HCEC 1CT (cell line): ENCODE data around the gene AXIN1.
"Not testable (repeated sequence)": the region's sequence is repeated elsewhere in the genome, so short reads cannot be mapped to it uniquely, and the experiment has no call there.

ENCODE experiments used
- DNase-seq: peaks from one replicate; pipeline ENCODE4 v3.0.0-alpha.2; 2017

Gene AXIN1

DNA sequence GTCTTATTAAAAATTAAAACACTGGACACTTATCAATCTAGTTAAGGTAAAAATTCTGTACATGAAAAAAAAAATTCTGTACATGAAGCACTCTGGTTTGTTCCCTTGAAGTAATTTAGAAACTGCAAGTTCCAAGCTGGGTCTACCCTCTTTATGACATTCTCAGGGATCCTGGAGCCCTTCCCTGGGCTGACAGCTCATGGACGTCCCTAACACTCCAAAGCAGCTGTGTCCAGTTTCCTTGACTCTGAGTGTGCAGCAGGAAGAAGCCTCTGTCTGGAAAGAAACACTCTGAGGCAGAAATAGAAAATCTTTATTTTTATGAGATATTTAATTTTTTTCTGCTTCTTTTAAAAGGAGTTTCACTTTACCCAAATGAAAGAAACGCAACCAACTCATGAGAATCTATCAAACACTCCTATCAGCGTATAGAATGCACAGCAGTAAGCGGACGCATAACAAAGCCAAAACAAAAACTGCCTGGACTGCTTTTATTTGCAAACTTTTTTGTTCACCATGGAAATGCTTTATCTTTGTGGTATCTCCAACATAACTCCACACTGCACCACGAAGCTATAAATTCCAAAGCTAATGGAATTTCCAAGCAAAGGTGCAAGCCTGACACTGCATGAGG, 21.2 kb downstream of the AXIN1 start:
- DNase-seq: not testable (repeated sequence)

DNA sequence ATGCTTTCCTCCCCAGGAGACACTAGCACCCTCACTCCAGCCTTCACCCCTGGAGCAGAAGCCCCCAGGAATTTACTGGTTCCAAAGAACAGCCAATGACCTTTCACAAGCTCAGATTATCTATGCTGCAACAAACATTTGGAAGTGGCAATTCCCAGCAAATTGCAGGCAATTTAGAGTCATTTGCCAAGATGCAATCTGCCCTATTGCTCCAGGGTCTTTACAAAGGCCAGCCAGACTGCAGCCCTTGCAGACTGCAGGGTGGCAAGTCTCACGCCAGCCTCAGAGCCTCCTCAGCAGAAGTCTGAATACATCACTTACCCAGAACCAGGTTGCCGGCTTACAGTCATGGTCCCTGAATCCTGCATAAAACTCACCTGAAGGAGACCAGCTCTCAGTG, 21.8 kb downstream of the AXIN1 start:
- DNase-seq: no peak

DNA sequence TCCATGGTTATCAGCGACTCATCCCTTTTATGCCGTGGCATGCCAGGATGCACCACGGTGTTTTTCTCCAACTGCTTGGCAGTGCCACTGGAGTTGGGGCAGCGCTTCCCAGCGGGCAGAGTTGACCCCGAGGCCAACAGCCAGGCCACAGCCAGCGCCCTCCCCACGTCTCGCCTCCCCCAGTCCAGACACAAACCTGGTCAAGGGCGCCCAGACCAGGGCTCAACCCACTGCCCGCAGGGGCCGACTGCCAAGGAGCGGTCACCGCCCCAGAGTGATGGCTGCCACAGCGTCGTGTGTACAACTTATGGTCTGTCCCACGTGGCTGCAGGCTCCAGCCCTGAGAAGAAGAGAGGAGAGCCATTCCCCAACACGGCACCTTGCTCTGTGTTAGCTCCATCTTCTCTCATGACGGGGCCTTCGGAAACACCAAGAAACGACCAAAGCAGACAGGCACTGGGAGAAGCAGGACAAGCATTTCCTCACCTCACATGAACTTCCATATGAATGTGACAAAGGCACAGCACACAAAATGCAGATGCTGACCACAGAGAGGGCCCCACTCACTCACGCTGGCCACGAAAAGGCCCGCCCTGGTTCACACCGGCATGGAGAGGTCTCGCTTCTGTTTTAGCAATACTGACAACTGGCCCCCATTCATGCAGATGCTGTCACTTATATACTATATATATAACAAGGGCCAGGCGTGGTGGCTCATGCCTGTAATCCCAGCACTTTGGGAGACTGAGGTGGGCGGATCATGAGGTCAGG, 27.0 kb downstream of the AXIN1 start:
- DNase-seq: no peak

DNA sequence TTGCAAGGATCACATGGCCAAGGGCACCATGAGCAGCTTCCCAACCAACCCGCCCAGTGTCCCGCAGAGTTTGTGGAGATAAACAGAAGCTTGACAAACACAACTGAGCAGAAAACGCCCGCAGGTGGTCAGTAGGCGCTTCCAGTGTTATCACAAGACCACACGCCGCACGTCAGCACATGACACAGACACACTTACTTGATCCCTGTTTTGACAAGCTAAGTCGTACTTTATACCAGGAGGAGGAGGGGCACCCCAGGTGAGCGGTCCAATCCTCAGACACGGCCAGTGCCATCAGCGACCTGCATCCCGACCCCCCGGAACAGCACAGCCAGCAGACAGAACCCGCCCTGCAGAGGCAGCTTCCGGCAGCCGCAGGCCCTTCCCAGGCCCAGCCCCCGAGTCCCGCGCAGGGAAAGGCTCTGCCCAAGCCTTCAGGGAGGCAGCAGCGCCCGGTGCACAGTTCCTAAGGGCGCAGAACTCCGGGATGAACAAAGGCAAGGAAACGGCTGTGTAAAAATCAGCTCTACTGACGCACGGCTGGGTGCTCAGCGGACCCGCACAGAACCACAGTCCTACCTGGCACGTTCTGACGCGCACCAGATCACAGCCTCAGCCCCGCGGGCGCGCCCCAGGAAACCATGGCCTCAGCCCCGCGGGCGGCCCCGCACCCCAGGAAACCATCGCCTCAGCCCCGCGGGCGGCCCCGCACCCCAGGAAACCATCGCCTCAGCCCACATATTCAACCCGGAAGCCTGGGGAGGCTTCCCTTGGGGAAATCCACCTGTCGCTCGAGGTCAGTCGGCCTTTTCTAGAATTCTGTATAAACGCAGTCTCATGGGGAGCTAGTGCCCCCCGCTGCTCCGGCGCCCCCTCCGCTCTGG, 27.8 kb downstream of the AXIN1 start:
- DNase-seq: no peak

DNA sequence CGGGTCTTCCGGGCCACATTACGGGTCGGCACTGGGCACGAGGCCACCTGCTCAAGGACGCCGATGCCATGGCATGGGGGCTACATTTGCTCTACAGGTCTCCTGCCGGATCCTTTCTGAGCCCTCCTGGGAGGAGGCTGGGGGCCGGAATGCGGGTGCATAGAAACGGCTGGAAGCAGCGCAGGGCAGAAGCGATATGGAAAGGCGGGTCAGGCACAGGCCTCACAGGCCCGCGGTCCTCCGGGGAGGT, 28.4 kb downstream of the AXIN1 start:
- no peak for DNase-seq

DNA sequence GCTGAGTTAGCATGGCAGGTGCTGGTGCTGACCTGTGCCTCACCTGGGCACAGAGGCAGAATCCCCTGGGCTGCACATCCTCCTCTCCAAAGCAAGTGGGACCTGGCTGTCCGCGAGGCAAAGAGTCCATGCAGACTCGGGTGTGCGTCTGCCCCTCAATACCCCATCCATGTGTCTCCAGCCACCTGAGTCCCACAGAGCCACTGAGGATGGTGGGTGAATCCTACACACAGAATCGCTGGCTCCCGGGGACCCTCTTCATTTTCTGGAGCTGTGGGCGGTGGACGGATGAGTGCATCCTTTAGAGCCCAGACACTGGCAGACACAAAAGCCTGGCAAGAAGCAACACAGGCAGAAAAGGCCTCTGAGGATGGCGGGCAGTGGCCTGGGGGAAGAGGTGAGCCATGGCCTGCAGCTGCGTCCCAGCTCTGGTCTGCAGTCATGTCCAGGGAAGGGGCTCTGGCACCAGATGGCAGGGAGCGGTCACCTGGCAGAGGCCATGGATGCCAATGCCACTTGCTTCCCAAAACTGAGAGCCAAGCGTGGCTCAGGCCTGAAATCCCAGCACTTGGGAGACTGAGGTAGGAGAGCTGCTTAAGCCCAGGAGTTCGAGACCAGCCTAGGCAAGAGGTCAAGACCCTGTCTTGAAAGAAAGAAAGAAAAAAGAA, 29.9 kb downstream of the AXIN1 start:
- DNase-seq: no peak

DNA sequence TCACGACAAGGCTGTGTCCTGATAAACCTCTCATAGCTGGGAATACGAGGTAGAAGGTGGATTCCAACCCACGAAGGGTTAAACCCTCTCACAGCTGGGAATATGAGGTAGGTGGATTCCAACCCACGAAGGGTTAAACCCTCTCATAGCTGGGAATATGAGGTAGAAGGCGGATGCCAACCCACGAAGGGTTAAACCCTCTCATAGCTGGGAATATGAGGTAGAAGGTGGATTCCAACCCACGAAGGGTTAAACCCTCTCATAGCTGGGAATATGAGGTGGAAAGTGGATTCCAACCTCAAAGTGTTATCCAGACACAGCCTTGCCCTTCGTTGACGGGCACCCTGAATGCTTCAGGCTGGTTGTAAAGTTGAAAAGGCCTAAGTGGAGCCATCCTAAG, 31.0 kb downstream of the AXIN1 start:
- DNase-seq: no peak

DNA sequence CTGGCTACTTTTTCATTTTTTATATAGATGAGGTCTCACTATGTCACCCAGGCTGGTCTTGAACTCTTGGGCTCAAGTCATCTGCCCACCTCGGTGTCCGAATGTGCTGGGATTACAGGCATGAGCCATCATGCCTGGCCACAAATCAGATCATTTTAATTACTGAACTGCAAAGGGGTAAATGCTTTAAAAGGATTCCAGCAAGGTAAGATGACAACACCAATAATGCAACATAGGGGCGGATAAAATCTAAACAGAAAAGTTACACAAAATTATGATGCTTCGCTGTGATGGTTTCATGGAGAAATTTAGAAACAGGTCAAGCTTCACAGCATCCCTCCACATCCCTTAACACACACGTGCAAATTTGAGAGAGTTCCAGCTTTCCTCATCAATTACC, 32.3 kb downstream of the AXIN1 start:
- DNase-seq: no peak

DNA sequence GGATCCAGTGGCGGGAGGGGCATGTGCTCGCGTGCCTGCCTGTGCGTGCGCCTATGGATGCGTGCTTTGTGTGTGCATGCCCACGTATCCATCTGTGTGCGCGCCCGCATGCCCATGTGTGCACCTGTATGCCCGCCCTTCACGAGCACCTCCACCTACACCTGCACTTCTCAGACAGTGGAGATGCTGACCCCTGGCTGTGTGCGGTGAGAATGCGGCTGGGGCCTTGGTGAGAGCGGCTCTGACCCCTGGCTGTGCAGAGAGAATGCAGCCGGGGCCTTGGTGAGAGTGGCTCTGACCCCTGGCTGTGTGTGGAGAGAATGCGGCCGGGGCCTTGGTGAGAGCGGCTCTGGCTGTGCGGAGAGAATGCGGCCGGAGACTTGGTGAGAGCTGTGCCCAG, 33.9 kb downstream of the AXIN1 start:
- no peak for DNase-seq

DNA sequence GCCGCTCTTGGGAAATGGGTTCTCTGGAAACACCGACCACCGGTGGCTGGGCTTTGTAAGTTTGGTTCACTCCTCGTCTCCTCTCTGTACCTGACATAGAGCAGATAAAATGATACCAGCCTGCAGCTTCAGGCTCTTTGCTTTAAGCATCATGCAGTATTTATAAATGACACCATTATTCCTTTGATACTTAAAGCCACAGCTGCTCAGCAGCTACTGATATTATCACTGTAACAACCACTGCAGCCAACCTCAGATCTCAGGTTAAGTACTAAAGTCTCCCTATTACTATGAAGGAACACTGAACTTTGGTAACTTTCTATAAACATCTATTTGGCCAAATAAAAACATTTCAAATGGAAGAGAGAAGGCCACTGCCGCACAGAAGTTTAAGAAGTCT, 34.9 kb downstream of the AXIN1 start:
- no peak for DNase-seq

DNA sequence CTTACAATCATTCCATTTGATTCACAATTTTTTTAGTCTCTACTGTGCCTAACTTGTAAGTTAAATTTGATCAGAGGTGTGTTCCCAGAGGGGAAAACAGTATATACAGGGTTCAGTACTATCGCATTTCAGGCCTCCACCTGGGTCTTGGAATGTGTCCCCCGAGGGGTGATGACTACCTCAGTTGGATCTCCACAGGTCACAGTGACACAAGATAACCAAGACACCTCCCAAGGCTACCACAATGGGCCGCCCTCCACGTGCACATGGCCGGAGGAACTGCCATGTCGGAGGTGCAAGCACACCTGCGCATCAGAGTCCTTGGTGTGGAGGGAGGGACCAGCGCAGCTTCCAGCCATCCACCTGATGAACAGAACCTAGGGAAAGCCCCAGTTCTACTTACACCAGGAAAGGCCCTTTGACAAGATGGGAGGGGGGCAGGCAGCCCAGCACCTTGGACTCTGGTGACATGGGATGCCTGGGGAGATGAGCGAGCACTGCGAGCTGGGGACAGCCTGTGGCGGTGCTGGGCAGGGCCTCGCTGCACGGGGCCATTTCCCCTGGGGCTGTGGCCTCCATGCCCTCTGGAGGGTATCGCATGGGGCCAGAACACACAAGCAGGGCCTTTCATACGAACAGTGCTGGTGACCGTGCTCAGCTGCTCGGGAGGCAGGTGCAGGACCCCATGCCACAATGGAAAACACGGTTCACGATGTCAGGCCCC, 35.6 kb downstream of the AXIN1 start:
- no peak for DNase-seq

DNA sequence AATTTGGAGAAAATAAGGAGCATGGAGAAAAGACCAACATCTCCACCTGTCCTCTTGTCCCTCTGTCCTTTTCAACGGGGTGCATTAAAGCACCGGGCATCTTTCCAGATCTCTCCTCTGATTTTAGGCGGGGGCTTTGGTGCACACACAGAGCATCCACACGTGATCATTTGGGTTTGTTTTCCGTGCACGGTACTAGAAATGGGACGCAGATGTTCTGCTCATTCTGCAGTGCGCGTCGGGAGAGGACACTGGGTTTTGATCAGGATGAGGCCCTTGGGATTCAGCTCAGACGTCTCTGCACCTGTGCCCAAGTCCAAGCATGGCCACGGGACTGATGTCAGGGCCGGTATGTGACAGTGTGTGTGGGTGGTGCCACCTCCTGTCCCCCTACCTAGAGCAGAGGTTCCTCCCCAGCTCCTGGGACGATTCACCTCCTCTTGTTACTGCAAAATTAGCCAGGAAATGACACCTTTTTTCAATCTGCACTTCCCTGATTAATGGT, 37.7 kb downstream of the AXIN1 start:
- no peak for DNase-seq

DNA sequence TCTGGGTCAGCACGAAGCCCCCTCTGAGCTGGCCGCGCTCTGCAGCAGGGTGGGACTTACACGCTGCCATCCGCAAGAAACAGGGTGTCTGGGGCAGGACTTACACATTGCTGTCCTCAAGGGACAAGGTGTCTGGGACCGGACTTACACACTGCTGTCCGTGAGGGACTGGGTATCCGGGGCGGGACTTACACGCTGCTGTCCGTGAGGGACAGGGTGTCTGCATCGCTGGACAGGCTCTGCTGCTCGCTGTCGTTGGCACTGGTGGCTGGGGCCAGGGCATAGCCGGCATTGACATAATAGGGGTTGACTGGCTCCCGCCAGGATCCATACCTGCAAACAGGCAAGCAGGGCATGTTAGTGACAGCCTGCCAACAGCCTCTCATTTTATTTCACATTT, 38.2 kb downstream of the AXIN1 start:
- no peak for DNase-seq

DNA sequence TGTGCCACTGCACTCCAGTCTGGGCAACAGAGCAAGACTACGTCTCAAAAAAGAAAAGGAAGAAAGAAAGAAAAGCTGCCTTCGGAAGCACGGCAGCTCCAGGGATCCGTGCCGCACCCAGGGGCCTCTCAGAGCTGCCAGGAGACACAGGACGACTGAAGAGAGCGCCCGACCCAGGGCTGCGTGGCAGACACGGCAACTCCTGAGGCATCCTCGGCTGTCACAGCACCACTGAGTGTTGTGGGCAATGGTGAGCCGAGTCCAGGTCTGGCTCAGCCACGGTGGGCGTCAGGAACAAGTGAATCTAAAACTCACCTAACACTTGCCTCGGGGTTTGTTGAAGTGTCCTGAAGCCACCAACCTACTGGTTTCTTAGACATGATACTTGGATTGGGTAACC, 40.8 kb downstream of the AXIN1 start:
- no peak for DNase-seq

DNA sequence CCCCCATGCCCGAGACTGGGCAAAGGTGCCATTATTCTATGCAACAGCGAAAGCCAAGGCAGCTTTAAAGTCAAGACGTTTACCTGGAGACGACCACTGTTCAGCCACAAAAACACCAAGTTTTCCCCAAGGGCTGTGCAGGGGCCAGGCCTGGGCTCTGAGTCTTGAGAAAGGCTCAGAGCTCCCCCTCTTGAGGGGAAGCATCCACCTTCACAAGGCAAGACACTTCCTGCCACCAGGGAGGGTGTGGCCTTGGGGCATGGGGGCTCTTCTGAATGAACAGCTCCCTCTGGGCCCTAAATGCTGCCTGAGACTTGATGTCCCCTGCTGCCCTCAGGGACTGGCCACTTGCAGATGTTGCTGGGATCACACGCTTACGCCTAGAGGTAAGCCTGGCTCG, 43.0 kb downstream of the AXIN1 start:
- no peak for DNase-seq

DNA sequence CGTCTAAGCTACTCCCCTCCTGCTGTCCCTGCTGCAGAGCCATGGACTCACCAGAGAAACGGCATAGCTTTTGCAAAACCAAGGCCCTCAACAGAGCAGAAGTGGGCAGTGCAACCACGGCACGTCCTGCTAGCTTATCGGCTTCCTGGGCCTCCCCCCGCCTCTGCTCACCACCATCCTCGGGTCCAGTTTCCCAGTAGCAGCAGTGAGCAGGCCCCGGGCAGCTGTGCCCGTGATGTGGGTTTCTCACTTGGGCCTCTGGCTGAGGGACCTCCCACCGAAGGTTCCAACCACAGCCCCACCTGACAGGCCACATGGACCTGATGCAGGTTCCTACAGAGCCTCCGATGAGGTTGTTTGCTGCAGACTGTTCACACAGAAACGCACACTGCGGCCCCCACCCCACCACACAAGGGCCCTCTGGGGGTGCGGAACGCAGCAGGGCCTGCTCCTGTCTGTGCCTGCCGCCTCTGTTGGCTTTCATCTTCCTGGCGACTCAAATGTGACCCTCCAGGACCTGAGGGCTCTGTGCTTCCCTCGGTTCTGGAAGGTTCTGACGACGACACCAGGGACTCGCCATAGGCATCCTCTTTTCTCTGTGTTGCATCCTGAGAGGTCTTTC, 44.7 kb downstream of the AXIN1 start:
- no peak for DNase-seq

DNA sequence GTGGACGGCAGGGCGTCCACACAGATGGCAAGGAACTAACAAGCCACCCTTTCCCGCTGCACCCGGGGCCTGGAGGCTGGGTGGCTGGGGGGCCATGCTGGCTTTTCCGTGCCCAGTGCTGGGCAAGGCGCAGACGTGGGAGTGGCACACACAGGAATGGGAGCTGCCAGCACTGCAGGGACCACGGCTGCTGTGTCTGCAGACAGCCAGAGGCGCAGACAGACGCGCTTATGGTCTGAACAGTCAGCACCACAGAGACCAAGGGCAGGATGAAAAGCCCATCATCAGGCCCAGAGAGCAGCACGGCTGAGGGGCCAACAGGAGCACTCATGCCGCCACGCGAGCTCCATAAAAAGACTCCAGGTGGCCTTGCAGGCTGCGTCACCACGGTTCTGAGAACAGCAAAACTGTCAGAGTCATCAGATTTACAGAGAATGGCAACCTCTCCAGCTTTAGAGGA, 45.6 kb downstream of the AXIN1 start:
- no peak for DNase-seq

DNA sequence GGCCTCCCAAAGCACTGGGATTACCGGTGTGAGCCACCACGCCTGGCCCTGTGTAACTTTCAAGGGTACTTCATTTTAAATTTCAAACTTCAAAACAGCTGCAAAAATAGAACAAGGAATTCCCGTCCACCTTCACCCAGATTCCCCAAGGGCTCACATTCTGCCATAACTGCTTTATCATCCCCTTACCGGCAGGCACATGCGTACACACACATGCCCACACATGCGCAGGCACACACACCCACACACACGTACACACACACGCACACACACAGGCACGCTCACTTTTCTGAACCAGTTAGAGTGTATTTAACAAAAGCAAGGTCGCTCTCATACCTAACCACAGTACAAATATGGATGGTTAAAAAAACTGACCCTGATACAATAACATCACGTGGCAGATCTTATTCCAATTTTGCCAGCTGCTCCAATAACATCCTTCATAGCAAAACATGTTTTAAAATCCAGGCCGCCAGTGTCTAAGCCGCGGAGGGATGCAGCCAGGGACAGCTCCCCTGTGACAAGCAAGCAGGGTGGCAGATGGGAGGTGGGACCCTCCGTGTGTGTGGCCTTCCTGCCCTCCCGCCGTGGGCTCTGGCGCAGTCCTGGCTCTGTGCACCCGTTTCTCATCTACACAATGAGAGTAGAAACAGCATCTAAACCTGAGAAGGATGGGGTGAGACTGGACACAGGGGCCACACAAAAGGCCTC, 46.5 kb downstream of the AXIN1 start:
- DNase-seq: no peak

DNA sequence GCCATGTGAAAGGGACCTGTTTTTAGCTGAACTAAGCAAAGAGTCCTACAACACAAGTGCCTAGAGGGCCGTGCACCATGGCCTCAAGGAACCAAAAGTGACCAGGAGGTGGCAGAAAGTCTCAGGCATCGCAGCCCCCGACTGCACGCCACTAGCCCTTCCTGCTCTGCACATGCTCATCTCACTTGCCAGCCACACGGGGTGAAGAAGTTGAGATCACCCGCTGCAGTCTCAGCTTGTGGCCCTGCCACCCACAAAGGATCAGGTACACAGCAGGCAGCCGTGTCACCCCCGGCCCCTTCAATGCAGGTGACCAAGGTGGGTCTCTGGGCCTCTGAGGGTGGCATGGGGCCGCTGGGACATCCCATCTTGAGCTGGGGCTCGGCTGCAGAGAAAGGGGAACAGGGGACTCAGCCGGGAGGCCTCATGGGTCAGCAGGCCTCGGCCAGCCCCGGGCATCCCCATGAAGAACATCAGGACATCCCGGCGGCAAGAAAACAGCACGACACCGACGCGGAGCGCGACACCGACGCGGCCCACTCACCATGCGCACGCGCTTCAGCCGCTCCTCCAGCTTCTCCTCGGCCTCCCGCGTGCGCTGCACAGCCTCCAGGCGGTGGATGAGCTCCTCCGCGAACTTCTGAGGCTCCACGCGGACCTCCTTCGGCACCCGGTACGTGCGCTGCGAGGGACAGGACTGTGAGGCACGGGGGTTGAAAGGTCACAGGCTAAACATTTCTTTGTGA, 48.6 kb downstream of the AXIN1 start:
- no peak for DNase-seq

DNA sequence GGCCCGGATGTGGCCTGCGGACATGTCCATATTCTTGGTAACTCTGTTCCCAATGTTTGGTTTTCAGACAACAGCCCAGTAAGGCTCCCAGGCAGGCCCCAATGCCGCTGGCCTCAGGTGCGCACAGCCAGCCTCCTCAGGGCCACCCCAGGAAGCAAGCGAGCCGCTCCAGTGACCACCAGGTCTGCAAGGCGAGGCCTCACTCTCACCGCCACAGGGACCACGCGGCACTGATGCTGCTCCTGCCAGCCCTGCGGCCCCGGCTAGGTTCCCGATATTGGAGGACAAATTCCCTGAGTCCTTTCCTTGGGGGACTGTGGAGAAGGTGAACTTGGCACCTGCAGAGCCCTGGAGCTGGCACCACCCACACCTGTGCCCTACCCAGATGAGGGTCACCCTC, 50.6 kb downstream of the AXIN1 start:
- DNase-seq: no peak

DNA sequence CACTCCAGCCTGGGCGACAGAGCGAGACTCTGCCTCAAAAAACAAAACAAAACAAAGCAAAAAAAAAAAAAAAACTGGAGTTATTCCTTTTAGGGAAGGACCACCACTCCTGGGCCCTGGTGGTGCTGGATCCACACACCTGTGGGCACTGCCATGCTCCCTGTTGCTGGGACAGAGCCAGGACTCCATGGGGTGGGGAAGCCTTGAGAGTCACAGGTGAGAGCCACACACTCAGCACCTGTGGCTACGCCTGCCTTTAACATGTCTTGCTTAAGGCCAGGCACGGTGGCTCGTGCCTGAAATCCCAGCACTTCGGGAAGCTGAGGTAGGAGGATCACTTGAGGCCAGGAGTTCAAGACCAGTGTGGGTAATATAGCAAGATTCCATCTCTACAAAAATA, 51.3 kb downstream of the AXIN1 start:
- DNase-seq: no peak
